DND-41 (cell line): Measurements from ENCODE around the gene GIPC2.

Experiments used
- ATAC-seq: fragments of 200-7000 bp; cut with Tn5 transposase; 3 replicates; pipeline ENCODE4 v1.9.1; 2021; ENCODE audit warnings: low read depth; ENCODE audit not compliant: insufficient read depth
- DNase-seq: peaks from one replicate; pipeline ENCODE4 v3.0.0-alpha.2; 2020
- H2AFZ ChIP-seq: 2 replicates; pipeline ENCODE4 v1.6.0; 2012; ENCODE audit warnings: low read depth, low read length
- H3K27ac ChIP-seq: 2 replicates; pipeline ENCODE4 v1.5.1; 2012; ENCODE audit warnings: low read length, inconsistent platforms
- H3K27me3 ChIP-seq: fragments of 200-600 bp; sonication (generic); 2 replicates; pipeline ENCODE4 v1.6.0; 2012; ENCODE audit warnings: low read length, mild to moderate bottlenecking, inconsistent platforms; ENCODE audit not compliant: insufficient read depth, poor library complexity
- H3K36me3 ChIP-seq: 2 replicates; pipeline ENCODE4 v1.5.1; 2012; ENCODE audit warnings: low read length, inconsistent platforms; ENCODE audit not compliant: insufficient read depth
- H3K4me1 ChIP-seq: 2 replicates; pipeline ENCODE4 v1.5.1; 2012; ENCODE audit warnings: mild to moderate bottlenecking, low read length; ENCODE audit not compliant: insufficient read depth
- H3K4me2 ChIP-seq: 2 replicates; pipeline ENCODE4 v1.6.0; 2012; ENCODE audit warnings: mild to moderate bottlenecking, moderate library complexity, low read length, inconsistent platforms; ENCODE audit not compliant: insufficient read depth
- H3K4me3 ChIP-seq, 2 experiments: fragments of 200-600 bp in 1 of 2; shearing (Covaris generic) in 1 of 2; 2 replicates each; pipeline ENCODE4 v1.5.1; 2012 to 2016; ENCODE audit warnings: inconsistent platforms in 2 of 2, low read length in 2 of 2, mild to moderate bottlenecking in 2 of 2, low read depth in 1 of 2, moderate library complexity in 1 of 2
- H3K79me2 ChIP-seq: 2 replicates; pipeline ENCODE4 v1.6.0; 2012; ENCODE audit warnings: low read length, inconsistent platforms; ENCODE audit not compliant: insufficient read depth
- H3K9ac ChIP-seq: 2 replicates; pipeline ENCODE4 v1.6.0; 2012; ENCODE audit warnings: low read depth, mild to moderate bottlenecking, inconsistent platforms, low read length, moderate library complexity
- H3K9me3 ChIP-seq: 2 replicates; pipeline ENCODE4 v1.5.1; 2012; ENCODE audit warnings: low read length, moderate library complexity, mild to moderate bottlenecking, inconsistent platforms; ENCODE audit not compliant: insufficient read depth, severe bottlenecking
- H4K20me1 ChIP-seq: 2 replicates; pipeline ENCODE4 v1.6.0; 2012; ENCODE audit warnings: low read length; ENCODE audit not compliant: insufficient read depth
- EZH2 ChIP-seq: IDR thresholded peaks from 3 replicates; pipeline ENCODE4 v1.6.1; 2012; ENCODE audit warnings: borderline replicate concordance, low read depth, mild to moderate bottlenecking, moderate library complexity, low read length, inconsistent platforms; ENCODE audit not compliant: severe bottlenecking
- TF ChIP-seq, protein P1 (sequence below): IDR thresholded peaks from 2 replicates; pipeline ENCODE4 v1.5.1; 2012; ENCODE audit warnings: borderline replicate concordance, low read length, moderate library complexity, mild to moderate bottlenecking; ENCODE audit not compliant: poor library complexity, severe bottlenecking; ENCODE audit errors: extremely low read depth

GIPC2 gene

DNA sequence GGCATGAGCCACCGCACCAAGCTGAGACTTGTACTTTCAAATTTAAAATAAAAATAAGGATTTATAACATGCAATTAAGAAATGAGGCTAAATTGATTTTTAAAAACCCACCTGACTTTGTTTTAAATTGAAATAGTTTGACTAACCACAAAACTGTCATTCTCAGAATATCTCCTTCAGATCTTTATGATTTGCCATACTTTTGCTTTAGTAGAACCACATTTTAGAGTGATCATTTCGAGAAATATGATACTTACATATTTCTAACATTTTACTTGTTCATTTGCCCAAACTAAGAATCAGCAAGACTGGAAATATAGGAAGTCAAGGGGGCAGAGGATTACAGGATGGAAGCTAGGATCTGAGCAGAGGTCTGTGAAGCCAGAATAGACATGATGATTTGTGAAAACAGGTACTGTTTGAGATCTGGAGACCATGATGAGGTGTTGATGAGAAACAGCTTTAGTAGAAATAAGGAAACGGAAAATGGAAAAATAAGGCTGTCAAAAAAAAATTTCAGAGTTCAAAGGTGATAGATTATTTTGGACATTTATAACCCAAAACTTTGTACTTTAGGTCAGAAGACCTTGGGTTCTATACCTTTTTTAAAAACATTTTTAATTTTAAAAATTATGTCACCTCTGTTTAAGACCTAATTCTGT, 44.8 kb downstream of the GIPC2 start:
- no peak overlapping the region for H3K27ac ChIP-seq
- no peaks in the 10 kb centered on the region for H3K4me1 ChIP-seq
- H3K9ac ChIP-seq, result no peak overlapping the region
- H3K4me2 ChIP-seq, result no peak overlapping the region
- ATAC-seq (no peak), DNase-seq (no peak)
- H3K4me3 ChIP-seq, result no peak overlapping the region
- peaks cover 2% of the 10 kb centered on the region for H3K9me3 ChIP-seq
- H3K36me3 ChIP-seq, result no peaks in the 10 kb centered on the region
- H3K79me2 ChIP-seq, result no peaks in the 10 kb centered on the region
- TF ChIP-seq EZH2, result no peak
- TF ChIP-seq, protein P1, sequence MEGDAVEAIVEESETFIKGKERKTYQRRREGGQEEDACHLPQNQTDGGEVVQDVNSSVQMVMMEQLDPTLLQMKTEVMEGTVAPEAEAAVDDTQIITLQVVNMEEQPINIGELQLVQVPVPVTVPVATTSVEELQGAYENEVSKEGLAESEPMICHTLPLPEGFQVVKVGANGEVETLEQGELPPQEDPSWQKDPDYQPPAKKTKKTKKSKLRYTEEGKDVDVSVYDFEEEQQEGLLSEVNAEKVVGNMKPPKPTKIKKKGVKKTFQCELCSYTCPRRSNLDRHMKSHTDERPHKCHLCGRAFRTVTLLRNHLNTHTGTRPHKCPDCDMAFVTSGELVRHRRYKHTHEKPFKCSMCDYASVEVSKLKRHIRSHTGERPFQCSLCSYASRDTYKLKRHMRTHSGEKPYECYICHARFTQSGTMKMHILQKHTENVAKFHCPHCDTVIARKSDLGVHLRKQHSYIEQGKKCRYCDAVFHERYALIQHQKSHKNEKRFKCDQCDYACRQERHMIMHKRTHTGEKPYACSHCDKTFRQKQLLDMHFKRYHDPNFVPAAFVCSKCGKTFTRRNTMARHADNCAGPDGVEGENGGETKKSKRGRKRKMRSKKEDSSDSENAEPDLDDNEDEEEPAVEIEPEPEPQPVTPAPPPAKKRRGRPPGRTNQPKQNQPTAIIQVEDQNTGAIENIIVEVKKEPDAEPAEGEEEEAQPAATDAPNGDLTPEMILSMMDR, result no peak
- H2AFZ ChIP-seq, result no peak overlapping the region
- no peaks in the 10 kb centered on the region for H4K20me1 ChIP-seq
- peaks cover 8% of the 10 kb centered on the region for H3K27me3 ChIP-seq

DNA sequence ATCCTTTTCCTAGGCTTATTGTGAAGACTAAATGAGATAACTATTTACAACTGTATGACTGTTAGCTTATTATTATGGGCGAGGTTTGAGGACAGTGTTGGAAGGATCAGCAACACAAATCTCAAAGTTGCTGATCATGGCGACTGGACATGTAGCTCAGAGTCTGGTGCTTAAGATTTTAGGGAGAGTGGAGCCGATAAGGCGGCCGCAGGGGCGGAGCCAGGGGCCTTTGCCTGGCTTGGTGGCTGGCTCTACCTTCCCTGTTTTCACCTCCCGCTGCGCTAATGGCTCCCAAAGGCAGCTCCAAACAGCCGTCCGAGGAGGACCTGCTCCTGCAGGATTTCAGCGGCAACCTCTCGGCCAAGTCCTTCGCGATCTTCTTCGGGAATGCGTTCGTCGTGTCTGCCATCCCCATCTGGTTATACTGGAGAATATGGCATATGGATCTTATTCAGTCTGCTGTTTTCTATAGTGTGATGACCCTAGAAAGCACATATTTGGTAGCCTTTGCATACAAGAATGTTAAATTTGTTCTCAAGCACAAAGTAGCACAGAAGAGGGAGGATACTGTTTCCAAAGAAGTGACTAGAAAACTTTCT, 45.5 kb downstream of the GIPC2 start:
- Histone ChIP-seq H3K27me3 (peaks cover 8% of the 10 kb centered on the region), H3K4me3 (no peak overlapping the region), H3K36me3 (no peaks in the 10 kb centered on the region), H3K4me2 (no peak overlapping the region), H3K27ac (no peak overlapping the region), H4K20me1 (no peaks in the 10 kb centered on the region), H3K9ac (no peak overlapping the region), H3K79me2 (no peaks in the 10 kb centered on the region), H3K9me3 (peaks cover 2% of the 10 kb centered on the region), H3K4me1 (no peaks in the 10 kb centered on the region), H2AFZ (no peak overlapping the region)
- ATAC-seq, result no peak
- TF ChIP-seq, protein P1, result no peak
- no peak for TF ChIP-seq EZH2
- DNase-seq, result no peak

DNA sequence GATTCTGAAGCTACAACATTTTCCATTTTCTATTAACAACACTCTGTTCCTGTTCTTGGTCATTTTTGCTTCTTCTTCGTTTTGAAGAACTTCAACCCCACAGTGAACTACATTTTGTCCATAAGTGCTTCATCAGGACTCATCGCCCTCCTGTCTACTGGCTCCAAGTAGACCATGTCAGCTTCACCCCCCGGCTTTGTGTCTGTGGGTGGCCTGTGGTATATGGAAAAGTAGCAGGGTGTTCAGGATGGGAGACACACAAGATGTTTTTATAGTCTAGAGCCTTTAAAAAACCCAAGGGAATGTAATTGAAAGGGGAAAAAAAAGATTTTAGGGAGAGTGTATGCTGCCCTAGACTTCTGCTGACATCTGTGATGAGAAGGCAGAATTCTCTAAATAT, 46.1 kb downstream of the GIPC2 start:
- Histone ChIP-seq H3K4me2 (no peak overlapping the region), H2AFZ (no peak overlapping the region), H3K4me1 (no peaks in the 10 kb centered on the region), H3K27me3 (peaks cover 8% of the 10 kb centered on the region), H3K9me3 (no peaks in the 10 kb centered on the region), H3K27ac (no peak overlapping the region), H3K36me3 (no peaks in the 10 kb centered on the region), H3K4me3 (no peak overlapping the region), H4K20me1 (no peaks in the 10 kb centered on the region), H3K79me2 (no peaks in the 10 kb centered on the region), H3K9ac (no peak overlapping the region)
- TF ChIP-seq, protein P1, result no peak
- no peak for TF ChIP-seq EZH2
- ATAC-seq, result no peak
- no peak for DNase-seq
